Endometrial microvascular endothelial cells (primary cell): ENCODE data around the gene LIN28B. TPM values are rescaled to one million over a fixed set of nuclear protein-coding genes. Genes with fewer than 3 reads are reported as not detected.
"Not testable (repeated sequence)": the region's sequence is repeated elsewhere in the genome, so short reads cannot be mapped to it uniquely, and the experiment has no call there.

ENCODE experiments used
- in situ Hi-C: cut with HindIII; loops from 2 replicates; pipeline ENCODE4 v1.10.0; 2017; ENCODE audit warnings: low sequenced_read_pairs, low pct_unique_long_range_greater_than_20kb; ENCODE audit errors: inconsistent ontology term
- total RNA-seq: library from RNA; depleted of rRNA; stranded (reverse); fragments of >200 nt; gene quantifications from one replicate; pipeline ENCODE4 v1.2.3, GENCODE V29; 2015; ENCODE audit errors: inconsistent ontology term

The LIN28B gene, protein sequence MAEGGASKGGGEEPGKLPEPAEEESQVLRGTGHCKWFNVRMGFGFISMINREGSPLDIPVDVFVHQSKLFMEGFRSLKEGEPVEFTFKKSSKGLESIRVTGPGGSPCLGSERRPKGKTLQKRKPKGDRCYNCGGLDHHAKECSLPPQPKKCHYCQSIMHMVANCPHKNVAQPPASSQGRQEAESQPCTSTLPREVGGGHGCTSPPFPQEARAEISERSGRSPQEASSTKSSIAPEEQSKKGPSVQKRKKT
- not detected for total RNA-seq

DNA sequence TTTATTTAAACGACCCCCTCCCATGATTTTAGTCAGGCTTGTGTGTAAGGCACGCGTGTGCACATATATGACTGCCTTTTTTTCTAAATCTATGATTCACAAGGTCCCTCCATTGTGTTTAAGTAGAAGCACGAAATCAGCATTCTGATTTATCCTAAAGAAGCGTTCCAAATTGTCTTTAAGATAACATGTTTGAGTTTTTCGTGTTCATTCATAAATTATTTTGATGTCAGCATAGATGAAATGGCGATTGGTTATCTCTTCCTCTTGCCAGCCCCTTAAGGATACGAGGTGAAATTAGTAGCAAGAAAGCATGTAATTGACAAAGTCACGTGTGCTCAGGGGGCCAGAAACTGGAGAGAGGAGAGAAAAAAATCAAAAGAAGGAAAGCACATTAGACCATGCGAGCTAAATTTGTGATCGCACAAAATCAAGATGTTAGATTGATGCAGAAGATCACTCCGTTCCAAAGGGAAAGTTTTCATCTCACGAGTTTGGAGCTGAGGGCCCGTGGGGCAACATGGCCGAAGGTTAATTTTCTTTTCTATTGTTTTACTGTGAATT lies at the start of gene LIN28B:
LIN28B (plus strand) TSS at position 377 of the 564 bp plus-strand sequence; CDS start at position 521, 144 bp downstream.
- in situ Hi-C loops: no loop called here

DNA sequence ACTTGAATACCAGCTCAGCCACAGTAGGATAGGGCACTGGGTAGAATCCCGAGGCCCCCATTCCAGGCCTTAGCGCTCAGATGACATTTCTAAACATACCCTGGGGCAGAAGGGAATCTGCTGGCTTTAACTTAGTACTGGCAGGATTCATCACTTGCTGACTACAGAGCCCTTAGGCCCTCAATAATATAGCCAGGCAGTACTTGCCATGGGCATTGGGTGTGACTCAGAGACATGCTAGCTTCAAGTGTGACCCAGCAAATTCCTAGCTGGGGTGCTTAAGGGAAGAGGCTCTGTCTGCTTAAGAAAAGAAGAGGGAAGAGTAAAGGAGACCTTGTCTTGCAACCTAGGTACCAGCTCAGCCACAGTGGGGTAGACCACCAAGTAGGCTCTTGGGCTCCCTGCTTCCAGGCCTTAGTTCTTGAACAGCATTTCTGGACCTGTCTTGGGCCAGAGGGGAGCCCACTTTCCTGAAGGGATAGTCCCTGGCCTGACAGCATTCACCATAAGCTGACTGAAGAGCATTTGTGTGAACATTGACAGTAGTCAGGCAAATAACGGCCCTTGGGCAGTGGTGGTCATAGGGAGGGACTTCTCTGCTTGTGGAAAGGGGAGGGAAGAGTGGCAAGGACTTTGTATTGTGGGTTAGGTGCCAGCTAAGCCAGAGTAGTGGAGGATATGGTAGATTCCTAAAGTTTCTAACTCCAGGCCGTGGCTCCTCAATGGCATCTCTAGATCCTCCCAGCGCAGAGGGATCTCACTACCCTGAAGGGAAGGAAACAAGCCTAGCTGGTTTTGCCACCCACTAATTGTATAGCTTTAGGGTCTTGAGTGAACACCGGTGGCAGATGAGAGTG lies 48.6 kb upstream of the LIN28B start:
- in situ Hi-C loops: no loop called here

DNA sequence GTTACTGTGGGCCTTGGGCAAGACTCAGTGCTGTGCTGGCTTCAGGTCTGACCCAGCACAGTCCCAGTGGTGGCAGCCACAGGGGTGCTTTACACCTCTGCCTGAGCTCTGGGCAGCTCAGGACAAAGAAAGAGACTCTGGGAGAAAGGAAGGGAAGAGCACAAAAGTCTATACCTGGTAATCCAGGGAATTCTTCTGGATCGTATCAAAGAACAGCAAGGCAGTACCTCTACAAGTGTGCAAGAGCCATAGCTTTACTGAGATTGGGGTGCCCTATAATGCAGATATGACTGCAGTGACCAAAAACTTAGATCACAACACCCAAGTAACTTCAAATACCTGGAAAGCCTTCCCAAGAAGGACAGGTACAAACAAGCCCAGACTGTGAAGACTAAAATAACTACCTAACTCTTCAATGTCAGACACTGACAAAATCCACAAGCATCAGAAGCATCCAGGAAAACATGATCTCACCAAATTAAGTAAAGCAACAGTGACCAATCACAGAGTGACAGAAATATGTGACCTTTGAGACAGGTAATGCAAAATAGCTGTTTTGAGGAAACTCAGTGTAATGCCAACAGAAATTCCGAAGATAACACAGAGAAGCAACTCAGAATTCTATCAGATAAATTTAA lies 47.9 kb upstream of the LIN28B start:
- in situ Hi-C loops: no loop called here

DNA sequence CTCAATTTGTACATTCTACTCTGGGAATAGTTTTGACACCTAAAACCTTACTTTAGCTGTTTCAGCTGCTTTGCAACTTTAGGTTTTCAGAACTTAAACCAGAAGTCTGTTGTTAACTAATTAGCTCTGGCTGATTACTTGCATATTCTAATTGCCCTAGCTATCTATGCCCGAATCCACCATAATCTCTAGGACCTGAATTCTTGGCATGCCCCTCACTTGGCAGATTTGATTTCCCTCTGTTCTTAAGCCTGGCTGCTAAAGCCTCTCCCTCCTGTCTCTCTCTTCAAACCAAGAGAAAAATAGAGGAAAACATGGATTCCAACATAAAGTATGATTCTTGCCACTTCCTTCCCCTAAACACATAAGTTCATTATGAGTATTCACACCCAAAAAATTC lies 35.0 kb upstream of the LIN28B start:
- in situ Hi-C loops: no loop called here

DNA sequence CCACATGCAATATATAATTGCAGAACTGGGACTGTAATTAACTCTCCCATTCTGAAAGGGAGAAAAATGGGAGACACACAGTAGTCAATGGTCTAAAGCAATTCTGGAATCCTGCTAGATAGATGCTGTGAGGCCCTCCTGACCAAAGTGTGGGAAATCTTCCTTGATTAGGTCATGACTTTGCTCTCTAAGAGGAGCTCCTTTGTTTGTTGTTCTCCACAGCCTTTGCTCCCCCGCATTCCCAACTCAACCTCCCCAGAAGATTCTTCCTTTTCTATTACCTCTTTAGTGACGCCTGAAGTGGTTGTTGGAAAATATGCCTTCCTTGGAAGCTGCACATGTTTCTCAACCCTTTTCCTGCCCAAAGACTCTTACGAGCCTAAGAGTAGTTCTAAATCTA lies 28.8 kb upstream of the LIN28B start:
- in situ Hi-C loops: no loop called here

DNA sequence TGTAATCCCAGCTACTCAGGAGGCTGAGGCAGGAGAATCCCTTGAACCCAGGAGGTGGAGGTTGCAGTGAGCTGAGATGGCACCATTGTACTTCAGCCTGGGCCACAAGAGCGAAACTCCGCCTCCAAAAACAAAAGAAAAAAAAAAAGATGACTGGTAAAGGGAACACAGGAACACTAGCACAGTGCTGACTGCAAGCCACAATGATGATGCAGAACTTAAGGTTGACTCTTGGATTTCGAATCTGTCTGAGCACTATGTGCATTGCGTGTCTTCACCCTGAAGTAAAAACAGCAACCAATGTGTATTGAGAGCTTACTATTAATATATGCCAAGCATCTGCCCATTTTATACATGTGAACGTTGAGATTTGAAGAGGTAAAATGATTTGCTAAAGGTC lies 27.6 kb upstream of the LIN28B start:
- in situ Hi-C loops: no loop called here

DNA sequence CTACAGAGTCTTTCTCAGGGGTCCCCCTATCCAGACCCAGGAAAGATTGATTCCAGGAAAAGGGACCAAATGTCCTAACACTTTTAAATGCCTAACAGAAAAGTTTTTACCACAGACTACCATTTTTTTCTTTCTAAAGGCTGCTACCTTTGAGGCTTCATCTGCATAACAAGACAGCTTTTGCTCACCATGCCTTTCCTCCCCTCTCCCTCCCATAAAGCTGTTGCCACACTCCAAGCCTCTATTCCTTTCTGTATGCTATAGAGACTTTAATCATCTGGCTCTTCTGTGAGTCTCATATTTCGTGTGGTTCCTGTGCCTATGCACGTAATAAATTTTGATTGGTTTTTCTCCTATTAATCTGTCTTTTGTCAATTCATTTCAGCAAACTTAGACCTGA lies 26.0 kb upstream of the LIN28B start:
- in situ Hi-C loops: no loop called here

DNA sequence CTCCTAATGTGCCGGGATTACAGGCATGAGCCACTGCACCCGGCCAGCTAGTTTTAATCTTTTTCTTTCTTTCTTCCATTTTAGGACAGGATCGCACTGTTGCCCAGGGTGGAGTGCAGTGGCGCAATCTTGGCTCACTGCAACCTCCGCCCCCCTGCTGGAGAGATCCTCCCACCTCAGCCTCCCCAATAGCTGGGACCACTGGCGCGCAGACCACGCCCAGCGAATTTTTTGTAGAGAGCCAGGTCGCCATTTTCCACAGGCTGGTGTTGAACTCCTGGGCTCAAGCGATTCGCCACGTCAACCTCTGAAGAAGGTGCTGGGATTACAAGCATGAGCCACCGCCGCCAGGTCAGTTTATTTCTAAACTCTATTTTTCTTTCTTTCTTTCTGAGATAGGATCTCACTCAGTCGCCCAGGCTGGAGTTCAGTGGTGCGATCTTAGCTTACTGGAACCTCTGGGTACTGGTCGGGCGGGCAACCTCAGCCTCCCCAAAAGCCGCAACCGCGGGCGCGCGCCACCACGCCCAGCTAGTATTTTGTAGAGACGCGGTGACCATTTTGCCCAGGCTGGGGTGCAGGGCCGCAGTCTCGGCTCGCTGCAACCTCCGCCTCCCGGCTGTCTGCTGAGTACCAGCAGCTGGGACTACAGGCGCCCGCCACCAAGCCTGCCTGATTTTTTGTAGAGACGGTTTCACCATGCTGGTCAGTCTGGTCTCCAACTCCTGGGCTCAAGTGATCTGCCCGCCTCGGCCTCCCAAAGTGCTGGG lies 20.0 kb upstream of the LIN28B start:
- in situ Hi-C loops: no loop called here

DNA sequence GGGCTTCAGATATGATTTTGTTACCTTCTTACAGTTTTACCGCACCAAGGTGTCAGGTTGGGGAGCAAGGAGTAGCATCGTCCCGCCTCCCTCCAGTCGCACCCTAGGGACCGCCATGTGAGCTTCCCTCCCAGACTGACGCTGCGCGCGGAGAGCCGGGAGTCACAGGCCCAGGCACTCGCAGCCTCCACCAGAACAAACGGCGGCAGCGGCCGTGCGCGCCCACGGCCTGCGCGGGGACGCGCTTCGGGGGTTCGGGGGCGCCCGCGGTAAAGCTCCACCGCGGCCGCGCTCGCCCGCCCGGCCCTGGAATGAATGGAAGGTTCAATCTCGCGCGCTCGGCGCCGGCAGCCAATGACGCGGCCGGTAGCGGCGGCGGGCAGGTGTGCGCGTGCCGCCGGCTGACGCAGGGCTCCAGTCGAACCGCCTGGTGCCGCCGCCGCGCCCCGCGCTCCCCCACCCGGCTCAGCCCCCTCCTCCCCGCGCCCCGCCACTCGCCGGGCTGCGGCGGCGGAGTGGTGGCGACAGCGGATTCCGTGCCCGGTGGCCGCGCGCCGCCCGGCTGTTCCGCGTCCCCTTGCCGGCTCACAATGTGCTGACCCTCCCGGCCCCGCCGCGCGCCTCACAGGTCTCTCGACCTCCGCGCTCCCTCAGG lies 16.5 kb upstream of the LIN28B start:
- in situ Hi-C loops: no loop called here

DNA sequence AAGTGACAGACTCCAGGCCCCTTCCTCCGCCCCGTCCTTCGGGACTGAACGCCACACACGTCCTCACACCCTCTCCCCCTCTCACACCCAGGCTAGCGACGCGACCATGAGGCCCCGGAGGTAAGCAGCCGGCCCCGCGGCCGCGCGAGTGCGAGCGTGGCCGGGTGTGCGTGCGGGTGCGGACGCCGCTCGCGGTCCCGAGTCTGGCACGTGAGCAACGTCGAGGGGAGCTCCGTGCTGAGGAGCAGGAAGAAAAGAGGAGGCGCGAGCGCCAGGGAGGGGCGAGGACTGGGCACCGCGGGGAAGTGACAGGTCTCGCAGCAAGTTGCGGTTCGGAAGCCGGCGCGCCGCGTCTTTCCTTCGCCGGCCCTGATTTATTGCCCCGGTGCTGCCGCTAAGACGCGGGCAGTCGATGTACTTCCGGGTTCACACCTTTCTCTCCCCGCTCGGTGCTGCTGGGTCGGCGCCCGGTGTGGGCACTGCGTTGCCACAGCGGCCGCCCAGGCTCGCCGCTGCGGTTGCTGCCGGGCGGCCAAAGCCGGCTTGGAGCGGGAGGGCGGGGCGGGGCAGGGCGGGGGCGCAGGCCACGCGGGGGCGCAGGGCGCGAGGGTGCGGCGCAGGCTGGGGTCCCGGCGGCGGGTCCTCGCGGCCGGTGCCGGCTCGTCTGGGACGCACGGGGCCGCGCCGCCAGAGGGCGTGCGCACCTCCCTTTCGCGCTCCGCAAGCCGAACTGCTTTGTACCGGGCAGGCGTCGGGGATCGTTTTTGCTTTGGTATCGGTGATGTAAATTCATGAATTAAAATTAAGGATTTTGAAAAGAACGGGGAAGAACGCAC lies 15.8 kb upstream of the LIN28B start:
- in situ Hi-C loops: no loop called here

DNA sequence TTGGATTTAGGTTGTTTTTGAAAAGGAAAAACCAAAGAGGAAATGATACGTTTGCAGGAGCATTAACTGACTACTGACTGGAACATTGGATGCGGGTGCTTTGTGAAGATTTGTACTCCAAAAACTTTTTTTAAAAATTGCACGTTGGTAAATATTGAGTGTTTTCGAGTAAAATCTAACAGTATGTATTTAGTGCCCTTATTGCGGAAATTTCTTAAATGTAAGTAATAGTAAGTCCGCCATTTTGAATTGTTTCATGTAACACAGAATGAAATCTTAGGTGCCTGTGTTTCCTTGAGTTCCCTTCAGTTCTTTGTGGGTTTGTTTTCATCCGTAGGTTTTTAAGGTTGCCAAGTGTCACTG lies 15.2 kb upstream of the LIN28B start:
- in situ Hi-C loops: no loop called here

DNA sequence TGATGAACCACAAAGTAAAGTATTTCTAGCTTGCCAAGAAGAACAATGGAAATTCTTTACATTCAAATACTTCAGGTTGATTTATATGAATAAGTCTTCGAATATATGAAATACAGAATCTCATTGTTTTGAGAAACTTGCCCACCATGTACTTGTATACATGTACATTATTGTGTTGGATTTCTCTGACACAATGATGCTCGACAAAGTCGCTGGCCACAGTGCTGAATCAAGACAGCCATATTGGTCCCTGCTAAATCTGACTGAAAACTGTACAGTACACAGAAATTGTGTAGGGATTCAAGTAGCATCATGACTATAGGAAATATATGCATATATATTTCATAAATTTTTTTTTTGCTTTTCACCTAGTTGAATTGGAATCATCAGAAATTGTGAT lies 13.1 kb upstream of the LIN28B start:
- in situ Hi-C loops: no loop called here

DNA sequence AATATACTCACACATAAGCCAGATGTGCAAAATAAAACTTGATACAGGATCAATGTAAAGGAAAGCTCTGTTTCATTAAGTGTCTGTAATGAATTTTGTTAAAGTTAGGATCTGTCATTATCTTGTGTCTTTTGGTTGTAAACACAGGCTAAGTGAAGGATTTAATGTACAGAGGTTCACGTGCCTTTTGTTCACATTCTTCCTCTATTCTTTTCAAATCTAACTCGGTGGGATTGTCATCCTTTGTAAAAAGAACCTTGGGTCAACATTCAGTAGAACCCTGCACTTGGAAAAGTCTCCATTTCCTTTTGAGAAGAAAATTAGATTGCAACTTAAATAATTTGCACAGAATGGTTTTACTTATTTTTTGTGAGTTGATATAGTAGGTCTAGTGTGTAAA lies 7.7 kb upstream of the LIN28B start:
- in situ Hi-C loops: no loop called here

DNA sequence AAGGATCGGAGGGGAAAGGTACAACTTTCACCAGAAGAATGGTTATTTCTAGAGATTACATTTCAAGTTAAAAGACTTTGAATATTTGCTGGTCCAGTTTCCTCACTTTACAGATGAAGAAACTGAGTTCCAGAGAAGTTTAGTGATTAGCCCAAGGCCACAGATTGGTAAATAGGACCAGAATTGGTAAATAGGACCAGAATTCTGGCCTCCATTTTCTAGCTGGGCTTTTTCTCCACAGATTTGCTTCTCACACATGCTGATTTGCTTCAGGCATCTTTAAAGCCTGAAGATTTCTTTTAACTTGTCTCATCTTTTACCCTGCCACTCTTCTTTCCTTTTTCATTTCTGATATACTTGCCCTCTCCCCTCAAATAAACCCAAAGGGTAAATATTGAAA lies 5.2 kb upstream of the LIN28B start:
- in situ Hi-C loops: no loop called here

DNA sequence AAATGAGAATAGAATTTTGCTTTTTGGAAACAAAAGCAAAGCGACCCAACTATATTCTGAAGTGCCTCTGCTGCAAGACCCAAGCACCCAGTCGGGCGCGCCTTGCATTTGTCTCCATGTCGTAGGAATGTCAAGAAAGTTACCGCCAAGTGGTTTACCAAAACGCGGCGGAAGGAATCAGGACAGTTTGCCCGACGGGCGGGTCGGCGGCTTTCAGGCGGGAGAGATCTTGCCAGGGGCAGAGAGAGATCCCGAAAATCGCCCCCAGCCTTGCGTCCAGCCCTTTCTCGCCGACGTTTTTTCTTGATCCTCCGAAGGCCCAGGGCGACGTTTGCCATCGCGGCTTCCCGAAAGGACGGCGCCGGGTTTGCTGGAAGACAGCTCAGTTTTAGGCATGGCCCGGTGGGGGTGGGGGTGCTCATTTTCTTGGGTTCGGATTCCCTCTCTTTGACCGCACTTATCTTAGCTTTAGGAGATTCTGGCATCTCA lies 4.0 kb upstream of the LIN28B start:
- in situ Hi-C loops: no loop called here

DNA sequence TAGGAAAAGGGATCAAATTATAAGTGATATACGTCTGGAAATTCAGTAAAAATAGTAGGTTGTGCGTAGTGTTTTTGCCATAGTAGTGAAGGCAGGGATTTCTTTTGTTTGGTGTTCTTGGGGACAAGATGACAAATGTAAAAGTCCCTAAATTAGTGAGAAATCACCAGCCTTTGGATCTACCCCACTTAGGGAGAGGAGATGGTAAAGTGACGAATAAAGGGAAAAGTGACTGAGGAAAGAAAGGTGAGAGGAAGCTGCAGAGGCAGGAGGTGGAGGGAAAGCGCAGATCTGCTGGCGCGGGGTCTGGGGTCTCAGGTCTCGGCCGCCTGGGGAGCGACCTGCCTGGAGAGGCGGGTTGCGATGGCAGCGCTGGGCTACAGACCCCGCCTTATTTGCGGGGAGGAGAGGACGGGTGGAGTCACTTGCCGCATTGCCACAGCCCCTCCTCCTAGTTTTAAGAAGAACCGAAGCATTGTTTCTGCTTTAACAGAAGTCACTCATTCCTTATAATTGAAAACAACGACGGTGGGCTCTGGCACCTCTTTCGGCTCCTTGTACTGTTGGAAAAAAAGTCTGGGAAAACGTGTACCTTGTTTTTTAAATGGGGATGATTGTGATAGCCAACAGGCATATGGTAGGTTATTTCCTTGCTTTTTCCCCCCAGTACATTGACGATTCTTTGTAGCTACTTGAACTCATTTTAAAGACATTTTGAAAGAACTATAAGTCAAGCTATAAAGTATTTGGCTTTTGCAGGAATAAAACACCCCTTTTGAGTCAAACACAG lies 3.3 kb upstream of the LIN28B start:
- in situ Hi-C loops: not testable (repeated sequence)
